Measurements from ENCODE around the gene FASTKD1.
"Not testable (repeated sequence)": the region's sequence is repeated elsewhere in the genome, so short reads cannot be mapped to it uniquely, and the experiment has no call there.

The FASTKD1 gene, protein sequence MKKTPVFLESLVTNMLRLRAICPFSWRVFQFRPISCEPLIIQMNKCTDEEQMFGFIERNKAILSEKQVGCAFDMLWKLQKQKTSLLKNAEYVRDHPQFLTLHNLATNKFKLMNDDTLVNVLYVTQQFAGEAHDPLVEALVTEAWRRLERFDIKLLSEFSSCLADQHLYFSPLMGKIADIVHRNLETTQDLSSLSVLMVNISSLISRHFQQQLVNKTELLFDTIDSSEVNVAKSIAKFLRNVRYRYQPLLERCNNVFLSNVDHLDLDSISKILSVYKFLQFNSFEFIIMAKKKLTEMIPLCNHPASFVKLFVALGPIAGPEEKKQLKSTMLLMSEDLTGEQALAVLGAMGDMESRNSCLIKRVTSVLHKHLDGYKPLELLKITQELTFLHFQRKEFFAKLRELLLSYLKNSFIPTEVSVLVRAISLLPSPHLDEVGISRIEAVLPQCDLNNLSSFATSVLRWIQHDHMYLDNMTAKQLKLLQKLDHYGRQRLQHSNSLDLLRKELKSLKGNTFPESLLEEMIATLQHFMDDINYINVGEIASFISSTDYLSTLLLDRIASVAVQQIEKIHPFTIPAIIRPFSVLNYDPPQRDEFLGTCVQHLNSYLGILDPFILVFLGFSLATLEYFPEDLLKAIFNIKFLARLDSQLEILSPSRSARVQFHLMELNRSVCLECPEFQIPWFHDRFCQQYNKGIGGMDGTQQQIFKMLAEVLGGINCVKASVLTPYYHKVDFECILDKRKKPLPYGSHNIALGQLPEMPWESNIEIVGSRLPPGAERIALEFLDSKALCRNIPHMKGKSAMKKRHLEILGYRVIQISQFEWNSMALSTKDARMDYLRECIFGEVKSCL

DNA sequence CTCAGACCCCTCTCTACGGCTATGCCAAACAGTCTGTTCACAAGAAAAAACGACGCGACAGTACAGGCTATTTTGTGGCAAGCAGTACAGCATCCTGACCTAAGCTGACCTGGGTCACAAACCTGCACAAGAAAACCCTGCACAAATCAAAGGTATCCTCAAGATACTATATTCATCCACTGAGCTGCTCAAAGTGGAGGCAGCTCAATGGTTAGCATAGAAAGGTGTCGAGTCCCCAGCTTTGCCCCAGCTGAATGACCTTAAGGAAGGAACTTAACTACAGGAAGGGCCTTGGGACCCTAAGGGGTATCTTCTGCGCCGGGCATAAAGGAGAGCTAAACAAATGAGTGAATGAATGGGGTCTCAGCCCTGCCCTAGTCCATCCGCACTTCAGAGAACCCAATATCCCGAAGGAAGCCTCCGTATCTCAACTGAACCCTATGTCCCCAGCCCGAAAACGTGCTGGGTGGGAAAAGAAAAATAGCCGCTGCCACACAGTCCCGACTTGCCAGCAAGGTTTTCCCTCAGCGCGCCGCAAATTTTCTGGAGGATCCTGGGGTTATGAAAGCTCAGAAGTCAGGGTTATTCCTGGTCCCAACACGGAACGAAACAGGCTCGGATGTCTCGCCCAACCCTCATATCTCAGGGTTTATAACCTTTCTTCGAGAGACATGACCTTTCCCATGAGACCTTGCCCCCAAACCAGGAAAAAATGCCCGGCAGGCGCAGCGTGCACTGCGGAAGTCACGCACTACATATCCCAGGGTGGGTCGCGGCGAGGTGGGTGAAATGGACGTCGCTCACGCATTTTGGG lies at the start of gene FASTKD1:
TSS of gene FASTKD1 (minus strand) at position 706 of the 814 bp plus-strand sequence. CDS start 1,836 bp downstream, outside the sequence.
- peak within 1 kb of the TSS; percentile 69 to 88 for H3K4me3 ChIP-seq (ENCODE audit: low read depth in 1 of 2, low read length in 2 of 2)
- no peaks in the 10 kb centered on the region for H3K27me3 ChIP-seq (ENCODE audit: control insufficient read depth in 1 of 2, insufficient read depth in 2 of 2, low read length in 2 of 2)
- peak within 1 kb of the TSS; percentile 57 for H3K27ac ChIP-seq (ENCODE audit: low read depth, low read length)
- peak within 1 kb of the TSS; percentile 46 for H3K9ac ChIP-seq (ENCODE audit: low read length)
- H3K36me3 ChIP-seq (ENCODE audit: insufficient read depth, low read length), result no peaks in the 10 kb centered on the region
- no peaks in the 10 kb centered on the region for H3K9me3 ChIP-seq (ENCODE audit: low read length)
- H3K4me1 ChIP-seq (ENCODE audit: insufficient read depth, low read length), result no peaks in the 10 kb centered on the region

DNA sequence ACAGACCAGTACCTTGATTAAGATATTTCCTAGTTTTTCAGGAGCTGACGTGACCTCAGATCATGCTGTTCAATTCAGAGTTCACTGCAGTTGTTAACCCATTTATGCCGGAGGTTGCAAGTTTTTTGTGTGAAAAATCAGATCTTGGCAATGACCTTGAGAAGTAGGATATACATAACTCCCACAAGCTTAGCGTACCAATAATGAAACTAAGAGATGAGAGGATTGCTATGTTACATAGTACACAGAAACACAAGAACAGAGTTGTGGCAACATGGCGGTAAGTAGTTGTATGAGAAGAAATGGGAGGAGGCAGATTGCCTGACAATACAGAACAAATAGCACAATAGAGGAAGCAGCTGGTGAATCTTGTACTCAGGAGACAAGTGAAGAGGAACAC lies 49.6 kb upstream of the FASTKD1 start:
- Histone ChIP-seq H3K36me3 (ENCODE audit: insufficient read depth, low read length) (peaks cover 20% of the 10 kb centered on the region), H3K9ac (ENCODE audit: low read length) (no peak overlapping the region), H3K27me3 (ENCODE audit: control insufficient read depth in 1 of 2, insufficient read depth in 2 of 2, low read length in 2 of 2) (no peaks in the 10 kb centered on the region), H3K4me1 (ENCODE audit: insufficient read depth, low read length) (no peaks in the 10 kb centered on the region), H3K4me3 (ENCODE audit: low read depth in 1 of 2, low read length in 2 of 2) (no peak overlapping the region), H3K9me3 (ENCODE audit: low read length) (no peaks in the 10 kb centered on the region), H3K27ac (ENCODE audit: low read depth, low read length) (no peak overlapping the region)

DNA sequence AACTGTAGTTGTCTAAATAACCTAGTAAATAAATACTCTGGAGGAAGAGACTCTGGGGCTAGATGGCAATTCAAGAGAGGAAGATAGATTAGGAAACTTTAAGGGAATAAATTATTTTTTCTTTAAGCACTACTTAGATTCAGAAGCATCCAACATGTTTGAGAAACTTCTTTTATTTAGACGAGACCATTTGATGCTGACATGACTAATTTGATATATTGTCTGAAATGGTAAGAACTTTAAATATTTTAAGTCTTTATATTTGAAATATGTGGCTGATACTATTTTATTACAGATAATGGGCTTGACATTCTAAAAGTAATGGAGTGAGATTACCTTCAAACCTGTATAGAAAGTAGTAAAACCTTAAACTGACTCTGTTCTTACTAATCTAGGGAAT lies 46.8 kb upstream of the FASTKD1 start:
- Histone ChIP-seq H3K4me1 (ENCODE audit: insufficient read depth, low read length) (no peaks in the 10 kb centered on the region), H3K9ac (ENCODE audit: low read length) (no peak overlapping the region), H3K9me3 (ENCODE audit: low read length) (no peaks in the 10 kb centered on the region), H3K27ac (ENCODE audit: low read depth, low read length) (no peak overlapping the region), H3K4me3 (ENCODE audit: low read depth in 1 of 2, low read length in 2 of 2) (no peak overlapping the region), H3K27me3 (ENCODE audit: control insufficient read depth in 1 of 2, insufficient read depth in 2 of 2, low read length in 2 of 2) (no peaks in the 10 kb centered on the region), H3K36me3 (ENCODE audit: insufficient read depth, low read length) (peaks cover 19% of the 10 kb centered on the region)

DNA sequence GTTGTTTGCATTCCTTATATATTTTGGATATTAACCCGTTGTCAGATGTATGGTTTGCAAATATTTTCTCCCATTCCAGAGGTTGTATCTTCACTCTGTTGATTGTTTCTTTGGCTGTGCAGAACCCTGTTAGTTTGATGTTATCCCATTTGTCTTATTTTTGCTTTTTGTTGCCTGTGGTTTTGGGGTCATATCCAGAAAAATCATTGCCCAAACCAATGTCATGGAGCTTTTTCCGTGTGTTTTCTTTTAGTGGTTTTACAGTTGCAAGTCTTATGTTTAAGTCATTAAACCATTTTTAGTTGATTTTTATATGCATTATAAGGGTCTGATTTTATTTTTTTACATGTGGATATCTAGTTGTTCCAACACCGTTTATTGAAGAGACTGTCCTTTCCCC lies 46.3 kb upstream of the FASTKD1 start:
- Histone ChIP-seq H3K4me1 (ENCODE audit: insufficient read depth, low read length) (no peaks in the 10 kb centered on the region), H3K27ac (ENCODE audit: low read depth, low read length) (no peak overlapping the region), H3K4me3 (ENCODE audit: low read depth in 1 of 2, low read length in 2 of 2) (no peak overlapping the region), H3K9ac (ENCODE audit: low read length) (no peak overlapping the region), H3K9me3 (ENCODE audit: low read length) (no peaks in the 10 kb centered on the region), H3K36me3 (ENCODE audit: insufficient read depth, low read length) (peaks cover 21% of the 10 kb centered on the region), H3K27me3 (ENCODE audit: control insufficient read depth in 1 of 2, insufficient read depth in 2 of 2, low read length in 2 of 2) (no peaks in the 10 kb centered on the region)

DNA sequence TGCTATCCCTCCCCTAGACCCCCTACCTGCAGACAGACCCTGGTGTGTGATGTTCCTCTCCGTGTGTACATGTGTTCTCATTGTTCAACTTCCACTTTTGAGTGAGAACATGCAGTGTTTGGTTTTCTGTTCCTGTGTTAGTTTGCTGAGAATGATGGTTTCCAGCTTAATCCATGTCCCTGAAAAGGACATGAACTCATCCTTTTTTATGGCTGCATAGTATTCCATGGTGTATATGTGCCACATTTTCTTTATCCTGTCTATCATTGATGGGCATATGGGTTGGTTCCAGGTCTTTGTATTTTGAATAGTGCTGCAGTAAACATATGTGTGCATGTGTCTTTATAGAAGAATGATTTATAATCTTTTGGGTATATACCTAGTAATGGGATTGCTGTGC lies 42.3 kb upstream of the FASTKD1 start:
- not testable (repeated sequence) for H3K4me3 ChIP-seq (ENCODE audit: low read depth in 1 of 2, low read length in 2 of 2); H3K27ac ChIP-seq (ENCODE audit: low read depth, low read length); H3K9ac ChIP-seq (ENCODE audit: low read length); H3K9me3 ChIP-seq (ENCODE audit: low read length); H3K4me1 ChIP-seq (ENCODE audit: insufficient read depth, low read length); H3K27me3 ChIP-seq (ENCODE audit: control insufficient read depth in 1 of 2, insufficient read depth in 2 of 2, low read length in 2 of 2)
- peaks cover 29% of the 10 kb centered on the region for H3K36me3 ChIP-seq (ENCODE audit: insufficient read depth, low read length)

DNA sequence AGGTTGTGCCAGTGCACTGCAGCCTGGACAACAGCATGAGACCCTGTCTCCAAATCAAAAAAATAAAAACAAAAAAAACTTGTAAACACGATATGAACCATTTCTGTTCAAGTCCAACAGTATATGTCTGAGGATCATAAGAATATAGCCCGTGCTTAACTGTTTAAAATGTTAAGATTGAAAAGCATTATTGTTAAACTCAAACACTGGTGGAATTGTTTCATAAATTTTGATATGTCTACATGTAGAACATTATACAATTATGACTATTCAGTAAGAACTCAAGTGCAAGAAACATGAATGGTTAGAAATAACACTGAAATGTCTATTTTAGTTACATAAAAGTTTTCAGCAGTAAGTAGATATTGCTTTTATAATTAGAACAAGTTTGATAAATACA lies 40.2 kb upstream of the FASTKD1 start:
- Histone ChIP-seq H3K9me3 (ENCODE audit: low read length) (no peaks in the 10 kb centered on the region), H3K4me3 (ENCODE audit: low read depth in 1 of 2, low read length in 2 of 2) (no peak overlapping the region), H3K36me3 (ENCODE audit: insufficient read depth, low read length) (peaks cover 38% of the 10 kb centered on the region), H3K27ac (ENCODE audit: low read depth, low read length) (no peak overlapping the region), H3K4me1 (ENCODE audit: insufficient read depth, low read length) (no peaks in the 10 kb centered on the region), H3K27me3 (ENCODE audit: control insufficient read depth in 1 of 2, insufficient read depth in 2 of 2, low read length in 2 of 2) (no peaks in the 10 kb centered on the region), H3K9ac (ENCODE audit: low read length) (no peak overlapping the region)

DNA sequence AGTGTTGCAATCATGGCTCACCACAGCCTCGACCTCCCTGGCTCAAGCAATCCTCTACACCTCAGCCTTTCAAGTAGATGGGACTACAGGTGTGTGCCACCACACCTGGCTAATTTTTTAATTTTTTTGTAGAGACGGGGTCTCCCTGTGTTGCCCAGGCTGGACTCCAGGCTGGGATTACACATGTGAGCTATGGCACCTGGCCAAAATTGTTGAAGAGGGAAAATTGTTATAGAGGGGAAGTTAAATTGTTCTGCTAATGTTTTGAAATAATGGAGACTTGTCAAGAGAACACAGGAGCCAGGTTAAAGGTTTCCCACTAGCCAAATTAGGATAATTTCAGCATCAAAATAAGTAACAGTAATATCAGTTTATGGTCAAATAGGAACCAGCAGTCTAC lies 35.6 kb upstream of the FASTKD1 start:
- Histone ChIP-seq H3K27me3 (ENCODE audit: control insufficient read depth in 1 of 2, insufficient read depth in 2 of 2, low read length in 2 of 2) (no peaks in the 10 kb centered on the region), H3K9me3 (ENCODE audit: low read length) (no peaks in the 10 kb centered on the region), H3K36me3 (ENCODE audit: insufficient read depth, low read length) (peaks cover 35% of the 10 kb centered on the region), H3K4me3 (ENCODE audit: low read depth in 1 of 2, low read length in 2 of 2) (no peak overlapping the region), H3K9ac (ENCODE audit: low read length) (no peak overlapping the region), H3K27ac (ENCODE audit: low read depth, low read length) (no peak overlapping the region), H3K4me1 (ENCODE audit: insufficient read depth, low read length) (no peaks in the 10 kb centered on the region)

DNA sequence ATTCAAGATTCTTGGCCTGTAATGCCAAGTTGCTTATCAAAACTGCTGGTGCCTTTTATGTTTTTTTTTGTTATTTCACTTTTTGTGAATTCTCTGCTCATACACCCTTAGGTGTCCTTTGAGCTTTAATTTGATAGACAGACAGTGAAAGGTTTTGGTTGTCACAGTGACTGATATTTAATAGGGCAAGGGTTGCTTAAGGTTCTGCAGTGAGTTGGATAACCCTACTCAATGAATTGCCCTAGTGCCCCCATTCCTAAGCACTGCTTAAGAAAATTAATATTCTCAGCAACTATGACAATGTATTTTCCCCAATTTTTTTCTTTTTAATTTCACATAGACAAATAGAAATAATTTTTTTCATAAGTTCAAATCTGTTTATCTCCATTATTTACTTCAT lies 25.9 kb upstream of the FASTKD1 start:
- no peaks in the 10 kb centered on the region for H3K27me3 ChIP-seq (ENCODE audit: control insufficient read depth in 1 of 2, insufficient read depth in 2 of 2, low read length in 2 of 2)
- no peak overlapping the region for H3K9ac ChIP-seq (ENCODE audit: low read length)
- H3K4me1 ChIP-seq (ENCODE audit: insufficient read depth, low read length), result no peaks in the 10 kb centered on the region
- H3K9me3 ChIP-seq (ENCODE audit: low read length), result no peaks in the 10 kb centered on the region
- H3K36me3 ChIP-seq (ENCODE audit: insufficient read depth, low read length), result no peaks in the 10 kb centered on the region
- H3K27ac ChIP-seq (ENCODE audit: low read depth, low read length), result no peak overlapping the region
- H3K4me3 ChIP-seq (ENCODE audit: low read depth in 1 of 2, low read length in 2 of 2), result no peak overlapping the region

DNA sequence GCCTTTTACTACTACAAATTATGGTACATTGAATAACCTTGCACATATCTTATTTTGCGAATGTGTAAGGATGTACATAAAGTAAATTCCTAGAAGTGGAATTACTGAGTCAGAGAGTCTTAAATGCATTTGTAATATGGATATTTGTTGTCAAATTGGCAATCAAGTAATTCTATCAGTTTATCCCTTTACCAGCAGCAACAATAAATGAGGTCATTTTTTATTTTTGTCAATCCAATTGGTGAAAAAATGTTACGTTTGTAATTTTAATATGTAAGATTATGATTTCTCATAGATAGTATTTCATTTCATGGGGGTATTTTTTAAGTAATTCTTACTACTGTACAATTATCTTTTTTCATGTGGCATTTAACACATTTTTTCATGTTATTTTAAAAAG lies 25.3 kb upstream of the FASTKD1 start:
- Histone ChIP-seq H3K9me3 (ENCODE audit: low read length) (no peaks in the 10 kb centered on the region), H3K4me1 (ENCODE audit: insufficient read depth, low read length) (no peaks in the 10 kb centered on the region), H3K27me3 (ENCODE audit: control insufficient read depth in 1 of 2, insufficient read depth in 2 of 2, low read length in 2 of 2) (no peaks in the 10 kb centered on the region), H3K4me3 (ENCODE audit: low read depth in 1 of 2, low read length in 2 of 2) (no peak overlapping the region), H3K36me3 (ENCODE audit: insufficient read depth, low read length) (no peaks in the 10 kb centered on the region), H3K27ac (ENCODE audit: low read depth, low read length) (no peak overlapping the region), H3K9ac (ENCODE audit: low read length) (no peak overlapping the region)

DNA sequence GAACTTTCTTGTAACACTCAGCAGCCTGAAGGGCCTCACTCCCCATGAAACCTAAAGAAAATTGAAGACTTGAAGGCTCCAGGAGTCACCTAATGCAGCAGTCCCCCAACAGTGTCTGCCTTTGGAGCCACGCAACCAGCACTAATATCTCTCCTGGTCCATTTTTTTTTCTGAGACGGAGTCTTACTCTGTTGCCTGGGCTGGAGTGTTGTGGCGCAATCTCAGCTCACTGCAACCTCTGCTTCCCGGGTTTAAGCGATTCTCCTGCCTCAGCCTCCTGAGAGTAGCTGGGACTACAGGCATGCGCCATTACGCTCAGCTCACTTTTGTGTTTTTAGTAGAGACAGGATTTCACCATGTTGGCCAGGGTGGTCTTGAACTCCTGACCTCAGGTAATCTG lies 22.9 kb upstream of the FASTKD1 start:
- not testable (repeated sequence) for H3K36me3 ChIP-seq (ENCODE audit: insufficient read depth, low read length); H3K9ac ChIP-seq (ENCODE audit: low read length); H3K4me3 ChIP-seq (ENCODE audit: low read depth in 1 of 2, low read length in 2 of 2); H3K27me3 ChIP-seq (ENCODE audit: control insufficient read depth in 1 of 2, insufficient read depth in 2 of 2, low read length in 2 of 2); H3K9me3 ChIP-seq (ENCODE audit: low read length); H3K27ac ChIP-seq (ENCODE audit: low read depth, low read length); H3K4me1 ChIP-seq (ENCODE audit: insufficient read depth, low read length)

DNA sequence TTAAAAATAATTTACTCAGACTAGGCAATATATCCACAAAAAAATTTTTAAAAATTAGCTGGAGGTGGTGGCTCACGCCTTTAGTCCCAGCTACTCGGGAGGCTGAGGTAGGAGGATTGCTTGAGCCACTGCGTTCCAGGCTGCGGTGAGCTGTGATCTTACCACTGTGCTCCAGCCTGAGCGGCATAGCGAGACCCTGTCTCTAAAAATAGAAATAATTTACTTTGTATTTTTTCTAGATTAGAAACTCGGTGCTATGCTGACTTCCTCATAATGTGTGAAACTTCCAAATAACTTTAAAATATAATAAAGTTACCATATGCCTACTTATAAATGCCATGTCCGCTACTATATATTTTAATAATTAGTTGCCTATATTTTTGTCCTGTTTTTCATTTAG lies 17.1 kb upstream of the FASTKD1 start:
- H3K4me3 ChIP-seq (ENCODE audit: low read depth in 1 of 2, low read length in 2 of 2), result no peak overlapping the region
- H3K9ac ChIP-seq (ENCODE audit: low read length), result no peak overlapping the region
- H3K27me3 ChIP-seq (ENCODE audit: control insufficient read depth in 1 of 2, insufficient read depth in 2 of 2, low read length in 2 of 2), result no peaks in the 10 kb centered on the region
- H3K36me3 ChIP-seq (ENCODE audit: insufficient read depth, low read length), result no peaks in the 10 kb centered on the region
- peaks cover 7% of the 10 kb centered on the region for H3K4me1 ChIP-seq (ENCODE audit: insufficient read depth, low read length)
- no peak overlapping the region for H3K27ac ChIP-seq (ENCODE audit: low read depth, low read length)
- no peaks in the 10 kb centered on the region for H3K9me3 ChIP-seq (ENCODE audit: low read length)
